Measurements from ENCODE around the gene GRIA1. TPM values are rescaled to one million over a fixed set of nuclear protein-coding genes. Genes with fewer than 3 reads are reported as not detected.

GRIA1 gene
- total RNA-seq, 2 donors from 2014 or later, result 0.12 to 1.2 TPM

GRCh38 chr5:153707626-153708025, 217.2 kb downstream of the GRIA1 start:
- TF ChIP-seq, protein P1, sequence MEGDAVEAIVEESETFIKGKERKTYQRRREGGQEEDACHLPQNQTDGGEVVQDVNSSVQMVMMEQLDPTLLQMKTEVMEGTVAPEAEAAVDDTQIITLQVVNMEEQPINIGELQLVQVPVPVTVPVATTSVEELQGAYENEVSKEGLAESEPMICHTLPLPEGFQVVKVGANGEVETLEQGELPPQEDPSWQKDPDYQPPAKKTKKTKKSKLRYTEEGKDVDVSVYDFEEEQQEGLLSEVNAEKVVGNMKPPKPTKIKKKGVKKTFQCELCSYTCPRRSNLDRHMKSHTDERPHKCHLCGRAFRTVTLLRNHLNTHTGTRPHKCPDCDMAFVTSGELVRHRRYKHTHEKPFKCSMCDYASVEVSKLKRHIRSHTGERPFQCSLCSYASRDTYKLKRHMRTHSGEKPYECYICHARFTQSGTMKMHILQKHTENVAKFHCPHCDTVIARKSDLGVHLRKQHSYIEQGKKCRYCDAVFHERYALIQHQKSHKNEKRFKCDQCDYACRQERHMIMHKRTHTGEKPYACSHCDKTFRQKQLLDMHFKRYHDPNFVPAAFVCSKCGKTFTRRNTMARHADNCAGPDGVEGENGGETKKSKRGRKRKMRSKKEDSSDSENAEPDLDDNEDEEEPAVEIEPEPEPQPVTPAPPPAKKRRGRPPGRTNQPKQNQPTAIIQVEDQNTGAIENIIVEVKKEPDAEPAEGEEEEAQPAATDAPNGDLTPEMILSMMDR (IDR thresholded peaks at IDR 0.05), result no peak
- no peaks in the 10 kb centered on the region for H3K9me3 ChIP-seq
- no peak for DNase-seq (ENCODE audit: low spot score)
- no peak overlapping the region for H3K4me3 ChIP-seq
- H3K36me3 ChIP-seq, result no peaks in the 10 kb centered on the region
- H3K4me1 ChIP-seq, result no peaks in the 10 kb centered on the region
- H3K27ac ChIP-seq, result no peak overlapping the region
- no peaks in the 10 kb centered on the region for H3K27me3 ChIP-seq

DNA sequence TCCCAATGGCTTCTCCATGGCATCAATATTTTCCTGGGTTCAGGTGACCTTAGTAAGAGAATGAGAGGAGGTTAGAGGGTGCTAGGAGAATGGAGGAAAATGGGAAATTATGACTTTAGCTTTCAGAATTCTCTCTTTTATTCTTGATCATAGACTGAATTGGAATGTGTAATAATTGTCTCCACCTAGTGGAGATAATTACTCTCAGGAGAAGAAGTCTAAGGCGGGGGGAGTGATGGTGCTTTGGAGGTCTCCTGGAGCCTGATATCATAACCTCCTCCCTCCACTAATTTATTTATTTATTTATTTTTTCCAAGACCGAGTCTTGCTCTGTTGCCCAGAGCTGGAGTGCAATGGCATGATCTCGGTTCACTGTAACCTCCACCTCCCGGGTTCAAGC, 221.3 kb downstream of the GRIA1 start:
- TF ChIP-seq, protein P1 (IDR thresholded peaks at IDR 0.05), result peak in 1 of 2 donors; percentile 41
- no peak overlapping the region for H3K4me3 ChIP-seq
- no peak overlapping the region for H3K27ac ChIP-seq
- H3K4me1 ChIP-seq, result no peaks in the 10 kb centered on the region
- DNase-seq (ENCODE audit: low spot score), result no peak
- H3K9me3 ChIP-seq, result no peaks in the 10 kb centered on the region
- no peaks in the 10 kb centered on the region for H3K36me3 ChIP-seq
- H3K27me3 ChIP-seq, result no peaks in the 10 kb centered on the region

DNA sequence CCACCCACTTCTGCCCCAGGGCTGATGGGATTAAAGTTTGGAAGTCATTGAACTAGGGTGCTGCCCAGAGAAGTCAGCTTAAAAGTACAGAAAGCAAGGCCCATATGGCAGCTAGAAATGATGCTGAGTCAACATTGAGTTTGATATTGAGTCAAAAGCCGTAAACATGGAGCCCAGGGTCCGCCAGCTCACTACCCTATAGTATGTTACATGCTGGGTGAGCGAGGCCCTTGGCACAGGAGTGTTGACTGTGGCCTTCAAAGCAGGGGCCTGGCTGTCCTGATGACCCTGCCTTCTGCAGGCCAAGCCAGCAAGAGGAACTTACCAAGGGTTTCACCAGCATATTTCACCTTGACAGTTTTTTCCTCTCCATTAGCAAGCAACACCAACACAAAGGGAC, 222.5 kb downstream of the GRIA1 start:
- Histone ChIP-seq H3K27ac (no peak overlapping the region), H3K4me1 (no peaks in the 10 kb centered on the region), H3K27me3 (no peaks in the 10 kb centered on the region), H3K4me3 (no peak overlapping the region), H3K36me3 (no peaks in the 10 kb centered on the region), H3K9me3 (no peaks in the 10 kb centered on the region)
- no peak for DNase-seq (ENCODE audit: low spot score)
- TF ChIP-seq, protein P1 (IDR thresholded peaks at IDR 0.05), result no peak

DNA sequence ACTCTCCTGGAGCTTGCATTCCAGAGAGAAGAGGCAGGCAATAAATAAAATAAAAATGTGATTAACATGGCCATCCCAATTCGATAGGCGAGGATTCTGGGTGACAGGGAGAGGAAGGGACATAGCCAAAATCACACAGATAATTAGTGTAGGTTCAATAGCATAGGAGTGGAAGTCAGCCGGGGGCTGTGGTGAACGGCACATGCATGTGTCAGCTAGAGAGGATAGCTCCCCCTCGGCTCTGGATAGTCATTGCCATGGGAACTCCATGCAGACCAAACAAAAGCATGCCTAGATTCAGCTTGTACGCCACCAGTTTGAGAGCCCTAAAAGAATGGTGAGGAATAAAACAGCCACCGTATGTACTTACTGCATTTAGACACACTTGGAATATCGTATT, 223.5 kb downstream of the GRIA1 start:
- no peak for DNase-seq (ENCODE audit: low spot score)
- Histone ChIP-seq H3K27me3 (no peaks in the 10 kb centered on the region), H3K27ac (no peak overlapping the region), H3K36me3 (no peaks in the 10 kb centered on the region), H3K4me3 (no peak overlapping the region), H3K4me1 (no peaks in the 10 kb centered on the region), H3K9me3 (no peaks in the 10 kb centered on the region)
- TF ChIP-seq, protein P1 (IDR thresholded peaks at IDR 0.05), result no peak

DNA sequence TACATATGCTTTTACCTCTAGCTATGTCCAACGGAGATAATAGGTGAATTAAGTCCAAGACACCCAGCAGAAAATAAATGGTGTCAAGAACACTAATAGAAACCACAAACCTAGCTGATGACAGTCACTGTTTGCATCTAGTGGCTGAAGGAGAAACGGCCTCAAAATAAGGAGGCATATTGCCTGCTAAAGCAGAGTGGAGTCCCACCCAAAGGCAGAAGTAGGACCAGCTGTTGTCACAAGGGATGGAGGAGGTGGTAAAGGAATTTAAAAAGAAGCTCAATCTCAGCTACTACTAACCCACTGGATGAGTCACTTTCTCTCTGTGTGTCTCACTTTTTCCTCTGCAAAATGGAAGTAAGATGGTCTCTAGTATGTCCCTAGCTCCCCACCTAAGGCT, 224.3 kb downstream of the GRIA1 start:
- Histone ChIP-seq H3K4me1 (no peaks in the 10 kb centered on the region), H3K27ac (no peak overlapping the region), H3K27me3 (no peaks in the 10 kb centered on the region), H3K36me3 (no peaks in the 10 kb centered on the region), H3K4me3 (no peak overlapping the region), H3K9me3 (no peaks in the 10 kb centered on the region)
- TF ChIP-seq, protein P1 (IDR thresholded peaks at IDR 0.05), result no peak
- DNase-seq (ENCODE audit: low spot score), result no peak

DNA sequence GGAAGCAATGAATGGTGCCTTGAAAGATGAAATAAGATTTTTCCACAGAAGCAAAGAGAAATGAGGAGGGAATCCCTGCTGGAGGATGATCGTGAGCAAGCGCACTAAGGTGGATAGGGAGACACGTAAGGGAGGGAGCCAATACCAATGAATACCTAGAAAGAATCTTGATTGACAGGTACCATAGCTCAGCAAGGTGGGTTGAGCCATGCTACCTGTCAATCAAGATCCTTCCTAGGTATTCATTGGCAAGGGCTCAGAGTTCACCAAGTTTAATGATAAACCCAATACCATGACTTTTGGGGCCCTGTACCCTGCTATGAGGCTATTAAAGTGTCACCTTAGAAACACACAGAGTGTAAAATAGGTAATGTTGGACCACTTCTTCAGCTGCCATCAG, 226.8 kb downstream of the GRIA1 start:
- no peaks in the 10 kb centered on the region for H3K27me3 ChIP-seq
- H3K4me3 ChIP-seq, result no peak overlapping the region
- no peaks in the 10 kb centered on the region for H3K4me1 ChIP-seq
- H3K9me3 ChIP-seq, result no peaks in the 10 kb centered on the region
- no peak overlapping the region for H3K27ac ChIP-seq
- no peaks in the 10 kb centered on the region for H3K36me3 ChIP-seq
- DNase-seq (ENCODE audit: low spot score), result no peak
- TF ChIP-seq, protein P1 (IDR thresholded peaks at IDR 0.05), result no peak
